BJ (cell line): ENCODE data around the gene ZNF135. TPM values are rescaled to one million over a fixed set of nuclear protein-coding genes. Genes with fewer than 3 reads are reported as not detected.
A peak's percentile ranks its signal among the peaks of the same experiment; 100 is the strongest.

Experiments used
- CTCF ChIA-PET: fragments of 350-600 bp; formaldehyde crosslinking; extraction: SDS; loops from one replicate; lab custom pipeline; 2021; ENCODE audit warnings: antibody characterized with exemption, inconsistent platforms; lab: Yijun Ruan, JAX
- POLR2A ChIA-PET: fragments of 300-600 bp; sonication (Branson Sonifier 250); formaldehyde crosslinking; extraction: SDS; loops from one replicate; lab custom pipeline; 2021; ENCODE audit warnings: antibody characterized with exemption; lab: Charles Lee
- DNase-seq: peaks from one replicate; pipeline ENCODE4 v3.0.0-alpha.2; 2011; ENCODE audit warnings: low read depth
- H3K27me3 ChIP-seq: 2 replicates; pipeline ENCODE4 v1.6.0; 2011; ENCODE audit warnings: low read length; ENCODE audit not compliant: control insufficient read depth, insufficient read depth
- H3K36me3 ChIP-seq: 2 replicates; pipeline ENCODE4 v1.5.1; 2011; ENCODE audit warnings: low read length; ENCODE audit not compliant: control insufficient read depth, insufficient read depth
- H3K4me3 ChIP-seq: 2 replicates; pipeline ENCODE4 v1.5.1; 2011; ENCODE audit warnings: low read depth, mild to moderate bottlenecking, control low read depth, low read length
- polyA plus RNA-seq: library from polyadenylated mRNA; depleted of rRNA; stranded (reverse); fragments of >200 nt; gene quantifications from 2 replicates; pipeline ENCODE4 v1.2.3, GENCODE V29; 2011
- TF ChIP-seq, protein P1 (sequence below): IDR thresholded peaks from 2 replicates; pipeline ENCODE4 v1.5.1; 2011; ENCODE audit warnings: low read depth, mild to moderate bottlenecking, control low read depth, inconsistent platforms, low read length, moderate library complexity; ENCODE audit not compliant: insufficient read depth

Gene ZNF135
- polyA plus RNA-seq, 1 experiment: 6.8 TPM

DNA sequence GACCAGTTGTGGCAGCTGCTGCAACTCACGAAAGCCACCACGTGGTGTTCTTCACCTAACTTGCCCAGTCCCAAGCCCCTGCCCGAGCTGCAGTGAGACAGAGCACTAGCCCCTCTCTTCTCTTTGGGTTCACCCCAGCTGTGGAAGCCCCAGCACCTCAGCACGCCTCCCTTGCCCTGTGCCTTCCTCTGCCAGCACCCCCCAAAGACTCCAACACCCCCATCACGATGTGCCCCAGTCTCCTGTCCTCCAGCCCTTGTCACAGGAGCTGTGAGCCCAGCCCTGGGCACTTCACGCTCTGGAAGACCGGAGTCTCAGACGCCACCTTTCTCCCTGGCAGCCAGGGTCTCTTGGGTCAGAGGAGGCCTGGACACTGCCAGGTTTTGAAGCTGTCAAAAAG lies 2.2 kb upstream of the ZNF135 start:
- TF ChIP-seq, protein P1, sequence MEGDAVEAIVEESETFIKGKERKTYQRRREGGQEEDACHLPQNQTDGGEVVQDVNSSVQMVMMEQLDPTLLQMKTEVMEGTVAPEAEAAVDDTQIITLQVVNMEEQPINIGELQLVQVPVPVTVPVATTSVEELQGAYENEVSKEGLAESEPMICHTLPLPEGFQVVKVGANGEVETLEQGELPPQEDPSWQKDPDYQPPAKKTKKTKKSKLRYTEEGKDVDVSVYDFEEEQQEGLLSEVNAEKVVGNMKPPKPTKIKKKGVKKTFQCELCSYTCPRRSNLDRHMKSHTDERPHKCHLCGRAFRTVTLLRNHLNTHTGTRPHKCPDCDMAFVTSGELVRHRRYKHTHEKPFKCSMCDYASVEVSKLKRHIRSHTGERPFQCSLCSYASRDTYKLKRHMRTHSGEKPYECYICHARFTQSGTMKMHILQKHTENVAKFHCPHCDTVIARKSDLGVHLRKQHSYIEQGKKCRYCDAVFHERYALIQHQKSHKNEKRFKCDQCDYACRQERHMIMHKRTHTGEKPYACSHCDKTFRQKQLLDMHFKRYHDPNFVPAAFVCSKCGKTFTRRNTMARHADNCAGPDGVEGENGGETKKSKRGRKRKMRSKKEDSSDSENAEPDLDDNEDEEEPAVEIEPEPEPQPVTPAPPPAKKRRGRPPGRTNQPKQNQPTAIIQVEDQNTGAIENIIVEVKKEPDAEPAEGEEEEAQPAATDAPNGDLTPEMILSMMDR: no peak
- Histone ChIP-seq H3K4me3 (no peak overlapping the region), H3K36me3 (no peaks in the 10 kb centered on the region), H3K27me3 (no peaks in the 10 kb centered on the region)
- no peak for DNase-seq
- ChIA-PET CTCF (interaction anchor here (1.6 kb wide), 1 partner anchor 11 kb away, joined by 4 read pairs; no protein-coding TSS in a partner anchor), POLR2A (no interaction called here)

DNA sequence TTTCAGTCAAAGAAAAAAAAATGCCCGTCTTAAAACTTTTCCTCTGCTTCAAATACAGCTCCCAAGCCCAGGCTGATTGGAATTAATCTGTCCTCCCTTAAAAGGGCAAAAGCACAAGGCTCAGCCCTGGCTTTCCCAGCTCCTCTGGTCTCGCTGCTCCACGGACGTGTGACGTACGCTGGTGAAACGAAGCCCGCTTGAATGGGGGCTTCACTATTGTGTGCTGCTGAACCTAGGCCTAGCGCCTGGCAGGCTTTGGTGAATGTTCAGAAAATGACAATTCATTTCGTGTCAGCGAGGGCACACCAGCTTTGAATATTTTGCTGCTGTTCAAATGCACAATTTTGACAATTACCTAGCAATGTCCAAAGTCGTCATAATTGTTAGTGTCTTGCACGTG lies 615 bp upstream of the ZNF135 start:
- Histone ChIP-seq H3K27me3 (no peaks in the 10 kb centered on the region), H3K4me3 (no peak overlapping the region; the same call in 1 of the 2 replicates), H3K36me3 (no peaks in the 10 kb centered on the region)
- TF ChIP-seq, protein P1: no peak
- no peak for DNase-seq
- ChIA-PET POLR2A (no interaction called here), CTCF (no interaction called here)

DNA sequence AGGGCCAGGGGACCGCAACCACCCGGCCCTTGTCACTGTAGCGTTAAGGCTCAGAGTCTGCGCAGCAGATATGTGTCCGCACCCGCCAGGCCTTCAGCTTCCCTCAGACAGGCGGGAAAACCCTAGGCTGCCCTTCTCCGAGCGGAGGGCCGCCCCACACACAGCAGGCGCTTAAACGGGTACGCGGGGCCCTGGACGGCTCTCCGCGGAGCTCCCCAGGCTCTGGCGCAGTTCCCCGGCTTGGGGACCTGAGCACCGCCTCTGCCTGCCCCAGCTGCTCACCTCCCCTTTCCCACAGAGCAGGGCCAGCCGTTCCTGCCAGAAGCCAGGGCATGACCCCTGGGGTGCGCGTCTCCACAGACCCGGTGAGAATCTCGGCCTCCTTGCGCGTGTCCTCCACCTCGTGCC lies 593 bp downstream of the ZNF135 start:
- Histone ChIP-seq H3K36me3 (no peaks in the 10 kb centered on the region), H3K4me3 (peak overlapping the region; percentile 60), H3K27me3 (no peaks in the 10 kb centered on the region)
- POLR2A ChIA-PET: no interaction called here
- CTCF ChIA-PET: interaction anchor here (1.0 to 1.1 kb wide), 2 partner anchors 37 to 77 kb away, joined by 3 to 4 read pairs; no protein-coding TSS in a partner anchor
- no peak for DNase-seq
- TF ChIP-seq, protein P1: no peak

DNA sequence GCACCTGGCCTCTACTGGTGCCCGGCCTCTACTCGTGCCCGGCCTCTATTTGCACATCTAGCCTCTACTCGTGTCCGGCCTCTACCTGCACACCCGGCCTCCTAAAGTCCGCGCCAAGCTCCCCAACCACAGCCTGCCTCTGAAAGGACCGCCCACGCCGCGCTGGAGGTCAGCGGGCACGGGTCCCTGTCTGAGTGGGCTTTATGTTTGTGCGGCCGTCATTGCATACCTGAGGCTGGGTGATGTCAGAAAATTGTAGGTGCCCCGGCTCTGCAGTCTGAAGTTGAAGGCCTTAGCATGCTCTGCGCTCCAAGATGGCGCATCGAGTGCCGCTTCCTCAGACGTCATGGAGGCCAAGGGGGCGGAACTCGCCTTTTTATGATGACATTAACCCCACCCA lies 1.1 kb downstream of the ZNF135 start:
- Histone ChIP-seq H3K4me3 (peak overlapping the region; percentile 60; the same call in 1 of the 2 replicates), H3K36me3 (no peaks in the 10 kb centered on the region), H3K27me3 (no peaks in the 10 kb centered on the region)
- TF ChIP-seq, protein P1: no peak
- DNase-seq: no peak
- POLR2A ChIA-PET: no interaction called here
- CTCF ChIA-PET: no interaction called here

DNA sequence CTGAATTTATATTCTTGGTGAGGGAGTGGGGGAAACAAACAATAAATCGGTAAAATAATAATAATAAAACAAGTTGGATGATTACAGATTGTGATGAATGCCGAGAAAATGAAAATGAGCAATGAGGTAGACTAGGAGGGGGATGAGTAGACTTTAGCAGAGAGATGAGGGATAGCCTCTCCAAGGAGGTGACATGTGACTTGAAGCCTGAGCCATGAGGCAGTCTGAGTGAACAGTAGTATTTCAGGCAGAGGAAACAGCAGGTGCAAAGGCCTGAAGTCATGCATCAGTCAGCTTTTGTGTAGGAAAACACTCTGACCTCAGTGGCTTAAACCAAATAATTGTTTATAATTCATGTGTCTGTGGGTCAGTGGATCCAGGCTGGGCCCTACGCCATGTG lies 4.6 kb downstream of the ZNF135 start:
- ChIA-PET POLR2A (no interaction called here), CTCF (no interaction called here)
- TF ChIP-seq, protein P1: no peak
- no peaks in the 10 kb centered on the region for H3K27me3 ChIP-seq
- no peak overlapping the region for H3K4me3 ChIP-seq
- DNase-seq: no peak
- peaks cover 2% of the 10 kb centered on the region; the same call in 1 of the 2 replicates for H3K36me3 ChIP-seq
